K562 (cell line): ENCODE data around the gene DDAH2. TPM values are rescaled to one million over a fixed set of nuclear protein-coding genes. Genes with fewer than 3 reads are reported as not detected.

Experiments
- CREB3L1 ChIP-seq: fragments of 450-650 bp; IDR thresholded peaks from 2 replicates; pipeline ENCODE4 v1.6.1; 2014; ENCODE audit warnings: low read depth, mild to moderate bottlenecking, moderate library complexity, borderline replicate concordance
- CTCFL ChIP-seq: IDR thresholded peaks from 2 replicates; pipeline ENCODE4 v1.6.1; 2011; ENCODE audit warnings: borderline replicate concordance, low read depth, mild to moderate bottlenecking, moderate library complexity, low read length; ENCODE audit not compliant: insufficient read depth, poor library complexity, severe bottlenecking
- E2F3 ChIP-seq: fragments of 250-450 bp; sonication (Bioruptor Pico); IDR thresholded peaks from 2 replicates; pipeline ENCODE4 v1.4.0; 2020; ENCODE audit warnings: mild to moderate bottlenecking
- ELF2 ChIP-seq: fragments of 250-450 bp; sonication (Bioruptor Pico); IDR thresholded peaks from 2 replicates; pipeline ENCODE4 v1.5.0; 2021; ENCODE audit warnings: mild to moderate bottlenecking
- ILK ChIP-seq: fragments of 450-650 bp; IDR thresholded peaks from 2 replicates; pipeline ENCODE4 v1.6.1; 2016; ENCODE audit warnings: missing genetic modification characterization, low read depth, mild to moderate bottlenecking, missing compliant biosample characterization, moderate library complexity, borderline replicate concordance
- KDM5B ChIP-seq: fragments of 200-600 bp; sonication (generic); IDR thresholded peaks from 2 replicates; pipeline ENCODE4 v1.6.1; 2012; ENCODE audit warnings: low read depth, mild to moderate bottlenecking, moderate library complexity, low read length, control low read depth, inconsistent platforms; ENCODE audit not compliant: insufficient replicate concordance
- POLR3G ChIP-seq: IDR thresholded peaks from 2 replicates; pipeline ENCODE4 v1.6.1; 2011; ENCODE audit not compliant: insufficient read length, insufficient replicate concordance; ENCODE audit errors: extremely low read depth
- RERE ChIP-seq: sonication (generic); formaldehyde crosslinking; IDR thresholded peaks from 2 replicates; pipeline ENCODE4 v1.8.0; 2023; ENCODE audit warnings: missing genetic modification reagents, mild to moderate bottlenecking, borderline replicate concordance
- SMAD2 ChIP-seq: fragments of 150-350 bp; IDR thresholded peaks from 2 replicates; pipeline ENCODE4 v1.6.1; 2014; ENCODE audit warnings: low read depth, mild to moderate bottlenecking, low read length
- STAT6 ChIP-seq: sonication (generic); formaldehyde crosslinking; IDR thresholded peaks from 2 replicates; pipeline ENCODE4 v1.8.1; 2023; ENCODE audit warnings: mild to moderate bottlenecking, missing genetic modification reagents
- TAF9B ChIP-seq: fragments of 450-650 bp; IDR thresholded peaks from 2 replicates; pipeline ENCODE4 v1.6.1; 2018; ENCODE audit warnings: mild to moderate bottlenecking; ENCODE audit not compliant: partially characterized antibody
- ZKSCAN1 ChIP-seq: fragments of 150-350 bp; IDR thresholded peaks from 2 replicates; pipeline ENCODE4 v1.6.1; 2016; ENCODE audit warnings: low read depth, low read length
- ZNF444 ChIP-seq: fragments of 250-450 bp; sonication (Bioruptor Pico); IDR thresholded peaks from 2 replicates; pipeline ENCODE4 v1.4.0; 2020; ENCODE audit warnings: mild to moderate bottlenecking, moderate library complexity
- ZNF445 ChIP-seq: fragments of 250-450 bp; sonication (Bioruptor Pico); IDR thresholded peaks from 2 replicates; pipeline ENCODE4 v1.4.0; 2020; ENCODE audit warnings: low read depth, mild to moderate bottlenecking, moderate library complexity
- polyA plus RNA-seq, 8 experiments: library from polyadenylated mRNA; depleted of rRNA in 4 of 8; stranded (reverse) in 5 of 8; unstranded in 3 of 8; fragments of >200 nt; fragmentation: Nextera tagmentation in 2 of 8; fragmentation: Illumina TruSeq in 1 of 8; extraction: Ambion mirVana in 2 of 8; extraction: Trizol in 1 of 8; gene quantifications; 2 replicates each; pipeline versions ENCODE4 v1.2.1 to v1.2.3, GENCODE V29; 2011 to 2014; ENCODE audit warnings: inconsistent platforms in 1 of 8, missing spikeins in 1 of 8
- total RNA-seq, 7 experiments: library from RNA; depleted of rRNA in 6 of 7; stranded (reverse); fragments of >200 nt in 6 of 7; fragmentation: Illumina TruSeq in 2 of 7; extraction: Trizol in 2 of 7; gene quantifications; 2 replicates each; pipeline versions ENCODE4 v1.2.1 to v1.2.3, GENCODE V29; 2011 to 2021; ENCODE audit warnings: low replicate concordance in 1 of 7

Gene DDAH2
- total and polyA plus RNA-seq, 9 of the 15 experiments (the other 6 are each of a cell fraction or from before 2014, with no cell fraction given) = 1.8 to 45.4 (median 21.4) TPM

GRCh38 chr6:31740397-31741223 lies 11.5 kb upstream of the DDAH2 start (continued):
- no peak for TF ChIP-seq STAT6 (CRISPR knock-in tag)
- TF ChIP-seq ZKSCAN1 = no peak
- peak; percentile 39; the same call in 1 of the 2 replicates for TF ChIP-seq ELF2 (CRISPR knock-in tag)
- no peak for TF ChIP-seq ILK (tag)
- TF ChIP-seq E2F3 (CRISPR knock-in tag) = no peak
- no peak for TF ChIP-seq POLR3G
- no peak for TF ChIP-seq ZNF445 (CRISPR knock-in tag)
- TF ChIP-seq KDM5B = peak; percentile 84
- TF ChIP-seq RERE (CRISPR knock-in tag) = no peak
- TF ChIP-seq CREB3L1 = no peak
- no peak for TF ChIP-seq ZNF444 (CRISPR knock-in tag)
- no peak for TF ChIP-seq CTCFL
- no peak for TF ChIP-seq TAF9B
- TF ChIP-seq SMAD2 = no peak
